GM12878 (cell line): ENCODE measurements around the gene PHF20. TPM values are rescaled to one million over a fixed set of nuclear protein-coding genes. Genes with fewer than 3 reads are reported as not detected.

Experiments
- ATAC-seq: fragments of 200-7000 bp; cut with Tn5 transposase; 3 replicates; pipeline ENCODE4 v1.9.1; 2020; ENCODE audit warnings: mild to moderate bottlenecking, moderate library complexity
- BruUV-seq: library from RNA; stranded (reverse); fragments of 400-500 nt; replicated peaks from 2 replicates; lab custom pipeline; 2021; lab: Mats Ljungman, UMichigan
- CTCF ChIA-PET: fragments of 300-600 bp; sonication (Branson Sonifier 250); formaldehyde crosslinking; extraction: SDS; loops from one replicate; lab custom pipeline; 2021; ENCODE audit warnings: inconsistent platforms; lab: Yijun Ruan, JAX
- POLR2A ChIA-PET: fragments of 350-600 bp; formaldehyde crosslinking; extraction: SDS; loops from one replicate; lab custom pipeline; 2021; ENCODE audit warnings: inconsistent platforms; lab: Charles Lee
- RAD21 ChIA-PET: fragments of 300-600 bp; sonication (Branson Sonifier 250); formaldehyde crosslinking; loops from one replicate; lab custom pipeline; 2023; ENCODE audit warnings: antibody characterized with exemption; ENCODE audit not compliant: unreplicated experiment; lab: Charles Lee
- SMC1A ChIA-PET: fragments of 300-600 bp; sonication (Branson Sonifier 250); formaldehyde crosslinking; loops from one replicate; lab custom pipeline; 2023; ENCODE audit not compliant: unreplicated experiment, uncharacterized antibody; lab: Charles Lee
- DNase-seq: peaks from one replicate; pipeline ENCODE4 v3.0.0-alpha.2; 2011; ENCODE audit warnings: low read depth, low spot score
- FAIRE-seq: peaks from 3 replicates; lab custom pipeline; 2011; peaks lifted over from hg19 to GRCh38; lab: Jason Lieb, UNC
- H2AFZ ChIP-seq: 2 replicates; pipeline ENCODE4 v1.6.0; 2011; ENCODE audit warnings: low read depth, low read length, control low read depth; ENCODE audit not compliant: control insufficient read depth
- H3K27ac ChIP-seq: 2 replicates; pipeline ENCODE4 v1.5.1; 2011; ENCODE audit warnings: control low read depth; ENCODE audit not compliant: control insufficient read depth, insufficient read depth
- H3K27me3 ChIP-seq, 2 experiments: replicated peaks in 1 of 2; 2 replicates each; pipeline versions ENCODE4 v1.6.0 to v1.6.1; 2011; ENCODE audit warnings: low read length in 1 of 2; ENCODE audit not compliant: control insufficient read depth in 2 of 2, insufficient read depth in 2 of 2
- H3K36me3 ChIP-seq, 2 experiments: 2 replicates each; pipeline ENCODE4 v1.5.1; 2011; ENCODE audit warnings: low read length in 1 of 2; ENCODE audit not compliant: control insufficient read depth in 2 of 2, insufficient read depth in 2 of 2
- H3K4me1 ChIP-seq: 2 replicates; pipeline ENCODE4 v1.6.1; 2011; ENCODE audit warnings: mild to moderate bottlenecking, low read length, moderate library complexity, mixed read lengths; ENCODE audit not compliant: control insufficient read depth, insufficient read depth
- H3K4me2 ChIP-seq: 2 replicates; pipeline ENCODE4 v1.6.0; 2011; ENCODE audit warnings: control low read depth; ENCODE audit not compliant: control insufficient read depth, insufficient read depth
- H3K4me3 ChIP-seq: fragments of 200-600 bp; sonication (generic); 2 replicates; pipeline ENCODE4 v1.5.1; 2016
- H3K79me2 ChIP-seq: 2 replicates; pipeline ENCODE4 v1.6.0; 2011; ENCODE audit warnings: low read length; ENCODE audit not compliant: control insufficient read depth, insufficient read depth
- H3K9ac ChIP-seq: 2 replicates; pipeline ENCODE4 v1.8.0; 2011; ENCODE audit warnings: low read length, control low read depth, mixed read lengths; ENCODE audit not compliant: control insufficient read depth, insufficient read depth
- H3K9me3 ChIP-seq: replicated peaks from 3 replicates; pipeline ENCODE4 v1.5.1; 2011; ENCODE audit warnings: mild to moderate bottlenecking, low read length; ENCODE audit not compliant: control insufficient read depth, insufficient read depth
- H4K20me1 ChIP-seq: 2 replicates; pipeline ENCODE4 v1.6.0; 2011; ENCODE audit not compliant: control insufficient read depth, insufficient read depth
- BCL11A ChIP-seq: IDR thresholded peaks from 2 replicates; pipeline ENCODE4 v1.6.1; 2011; ENCODE audit warnings: low read depth, low read length
- CBX5 ChIP-seq: sonication (generic); IDR thresholded peaks from 2 replicates; pipeline ENCODE4 v1.6.1; 2016; ENCODE audit warnings: low read depth, moderate library complexity, mild to moderate bottlenecking, inconsistent platforms
- CHD1 ChIP-seq: IDR thresholded peaks from 2 replicates; pipeline ENCODE4 v1.6.1; 2012; ENCODE audit warnings: low read depth, low read length, improper control_type of control experiment
- FOS ChIP-seq: IDR thresholded peaks from 3 replicates; pipeline ENCODE4 v1.6.1; 2011; ENCODE audit warnings: borderline replicate concordance; ENCODE audit not compliant: insufficient read length; ENCODE audit errors: extremely low read depth
- MXI1 ChIP-seq: fragments of 150-350 bp; IDR thresholded peaks from 2 replicates; pipeline ENCODE4 v1.6.1; 2011; ENCODE audit warnings: low read depth, mild to moderate bottlenecking, inconsistent platforms, low read length, improper control_type of control experiment
- NFXL1 ChIP-seq: fragments of 450-650 bp; IDR thresholded peaks from 2 replicates; pipeline ENCODE4 v1.6.1; 2017; ENCODE audit warnings: antibody characterized with exemption, mild to moderate bottlenecking, borderline replicate concordance
- RAD21 ChIP-seq: IDR thresholded peaks from 2 replicates; pipeline ENCODE4 v1.6.1; 2011; ENCODE audit warnings: mild to moderate bottlenecking, low read depth, low read length, moderate library complexity; ENCODE audit not compliant: insufficient read depth
- SMAD1 ChIP-seq: fragments of 450-650 bp; IDR thresholded peaks from 2 replicates; pipeline ENCODE4 v1.6.1; 2018; ENCODE audit warnings: mild to moderate bottlenecking, low read depth; ENCODE audit not compliant: partially characterized antibody
- SMC3 ChIP-seq: IDR thresholded peaks from 2 replicates; pipeline ENCODE4 v1.6.1; 2011; ENCODE audit warnings: low read length, improper control_type of control experiment, borderline replicate concordance
- SP1 ChIP-seq: IDR thresholded peaks from one replicate; pipeline ENCODE4 v1.6.1; 2011; ENCODE audit warnings: low read depth, low read length
- SRF ChIP-seq, 2 experiments: IDR thresholded peaks; 2 replicates each; pipeline ENCODE4 v1.6.1; 2011; ENCODE audit warnings: low read depth in 2 of 2, low read length in 2 of 2, mild to moderate bottlenecking in 1 of 2, moderate library complexity in 1 of 2
- TCF3 ChIP-seq: IDR thresholded peaks from 2 replicates; pipeline ENCODE4 v1.6.1; 2012; ENCODE audit warnings: low read depth, mild to moderate bottlenecking, low read length, borderline replicate concordance; ENCODE audit not compliant: insufficient read depth
- ZBED1 ChIP-seq: IDR thresholded peaks from 2 replicates; pipeline ENCODE4 v1.6.1; 2016; ENCODE audit warnings: borderline replicate concordance
- ZNF622 ChIP-seq: fragments of 450-650 bp; IDR thresholded peaks from 2 replicates; pipeline ENCODE4 v1.6.1; 2017; ENCODE audit warnings: mild to moderate bottlenecking, inconsistent platforms
- ZSCAN29 ChIP-seq: fragments of 450-650 bp; IDR thresholded peaks from 2 replicates; pipeline ENCODE4 v1.6.1; 2017; ENCODE audit warnings: mild to moderate bottlenecking, moderate library complexity
- WGBS: methylation state at CpG from one replicate; pipeline ENCODE4 v1.1.6; 2016; ENCODE audit warnings: low lambda C conversion rate; ENCODE audit not compliant: insufficient replicate concordance, insufficient coverage; ENCODE audit errors: missing lambda C conversion rate; 5-methylcytosine and 5-hydroxymethylcytosine counted together
- in situ Hi-C: fragments of 300-500 bp; cut with MboI; formaldehyde crosslinking; loops from 9 replicates; pipeline ENCODE4 v1.14.3; 2018; ENCODE audit warnings: mixed read lengths
- intact Hi-C: fragments of 100-400 bp; cut with micrococcal nuclease; formaldehyde crosslinking; loops from one replicate; pipeline ENCODE4 v1.14.2; 2022; ENCODE audit not compliant: unreplicated experiment
- polyA plus RNA-seq, 11 experiments: library from polyadenylated mRNA; depleted of rRNA in 4 of 11; unstranded in 6 of 11; stranded (reverse) in 5 of 11; fragments of >200 nt; fragmentation: Nextera tagmentation in 4 of 11; fragmentation: Illumina TruSeq in 1 of 11; extraction: Ambion mirVana in 4 of 11; extraction: Trizol in 1 of 11; gene quantifications; 1 replicate in 1 of 11; 2 replicates in 10 of 11; pipeline versions ENCODE4 v1.2.1 to v1.2.3, GENCODE V29; 2011 to 2016; ENCODE audit warnings: inconsistent platforms in 2 of 11, missing spikeins in 2 of 11, low read depth in 1 of 11
- total RNA-seq, 4 experiments: library from RNA; depleted of rRNA in 3 of 4; stranded (reverse); fragments of >200 nt in 3 of 4; fragmentation: Illumina TruSeq in 1 of 4; extraction: Trizol in 1 of 4; gene quantifications; 2 replicates each; pipeline versions ENCODE4 v1.2.1 to v1.2.3, GENCODE V29; 2013 to 2021
- TF ChIP-seq, protein P1 (sequence below): fragments of 450-650 bp; IDR thresholded peaks from 2 replicates; pipeline ENCODE4 v1.6.1; 2017; ENCODE audit warnings: borderline replicate concordance
- TF ChIP-seq, protein P2 (sequence below): fragments of 450-650 bp; IDR thresholded peaks from 2 replicates; pipeline ENCODE4 v1.6.1; 2018; ENCODE audit warnings: mild to moderate bottlenecking, low read depth, moderate library complexity; ENCODE audit not compliant: partially characterized antibody
- TF ChIP-seq, protein P3 (sequence below): IDR thresholded peaks from 2 replicates; pipeline ENCODE4 v1.6.1; 2012; ENCODE audit warnings: low read depth, low read length, improper control_type of control experiment

Gene PHF20
- total and polyA plus RNA-seq, 10 of the 15 experiments (the other 5 are each of a cell fraction or from before 2014, with no cell fraction given) = 31.6 to 91.2 (median 46.8) TPM

DNA sequence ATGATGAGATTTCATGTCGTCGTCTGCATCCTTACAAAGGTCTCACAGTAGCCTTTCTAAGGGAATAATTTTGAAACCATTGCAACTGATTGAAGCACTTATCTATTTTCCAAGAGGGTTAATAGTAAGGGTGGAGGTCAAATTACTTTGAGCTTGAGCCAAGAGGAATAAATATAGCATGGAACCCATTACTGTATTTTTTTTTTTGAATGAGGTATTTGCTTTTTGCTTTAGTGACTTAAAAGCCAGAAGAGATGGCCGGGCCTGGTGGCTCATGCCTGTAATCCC is 104.2 kb downstream of the PHF20 start:
- SMC1A ChIA-PET = interaction anchor here (1.4 kb wide), 1 partner anchor 9 kb away, joined by 4 read pairs; no protein-coding TSS in a partner anchor
- BruUV-seq = no TSS peak
- FAIRE-seq = no peak

More for the DNA sequence above, 104.2 kb downstream of the PHF20 start:
- ChIA-PET POLR2A (interaction anchor here (1.0 kb wide), 1 partner anchor 12 kb away, joined by 3 read pairs; no protein-coding TSS in a partner anchor), CTCF (interaction anchor here (1.2 kb wide), 1 partner anchor 9 kb away, joined by 3 read pairs; no protein-coding TSS in a partner anchor), RAD21 (no interaction called here)
- Histone ChIP-seq H3K9me3 (no peaks in the 10 kb centered on the region), H3K27me3 (no peaks in the 10 kb centered on the region), H3K4me2 (no peak overlapping the region), H3K4me3 (no peak overlapping the region), H2AFZ (no peak overlapping the region), H3K9ac (no peak overlapping the region), H3K79me2 (no peaks in the 10 kb centered on the region), H3K27ac (no peak overlapping the region), H3K36me3 (no peaks in the 10 kb centered on the region; a peak in 1 of 4 replicates), H4K20me1 (no peaks in the 10 kb centered on the region), H3K4me1 (no peaks in the 10 kb centered on the region)
- no peak for ATAC-seq
- DNase-seq = no peak
- in situ Hi-C loops = no loop called here
- intact Hi-C loops = no loop called here
- TF ChIP-seq SMC3 = no peak
- TF ChIP-seq BCL11A = no peak
- TF ChIP-seq, protein P1, sequence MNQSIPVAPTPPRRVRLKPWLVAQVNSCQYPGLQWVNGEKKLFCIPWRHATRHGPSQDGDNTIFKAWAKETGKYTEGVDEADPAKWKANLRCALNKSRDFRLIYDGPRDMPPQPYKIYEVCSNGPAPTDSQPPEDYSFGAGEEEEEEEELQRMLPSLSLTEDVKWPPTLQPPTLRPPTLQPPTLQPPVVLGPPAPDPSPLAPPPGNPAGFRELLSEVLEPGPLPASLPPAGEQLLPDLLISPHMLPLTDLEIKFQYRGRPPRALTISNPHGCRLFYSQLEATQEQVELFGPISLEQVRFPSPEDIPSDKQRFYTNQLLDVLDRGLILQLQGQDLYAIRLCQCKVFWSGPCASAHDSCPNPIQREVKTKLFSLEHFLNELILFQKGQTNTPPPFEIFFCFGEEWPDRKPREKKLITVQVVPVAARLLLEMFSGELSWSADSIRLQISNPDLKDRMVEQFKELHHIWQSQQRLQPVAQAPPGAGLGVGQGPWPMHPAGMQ = no peak
- TF ChIP-seq CBX5 = no peak
- TF ChIP-seq SRF (IDR thresholded peaks at IDR 0.05; ENCODE audit: low read depth in 2 of 2, low read length in 2 of 2) = no peak
- no peak for TF ChIP-seq ZSCAN29
- TF ChIP-seq RAD21 = no peak
- TF ChIP-seq SP1 = no peak
- TF ChIP-seq SMAD1 = no peak
- TF ChIP-seq, protein P2, sequence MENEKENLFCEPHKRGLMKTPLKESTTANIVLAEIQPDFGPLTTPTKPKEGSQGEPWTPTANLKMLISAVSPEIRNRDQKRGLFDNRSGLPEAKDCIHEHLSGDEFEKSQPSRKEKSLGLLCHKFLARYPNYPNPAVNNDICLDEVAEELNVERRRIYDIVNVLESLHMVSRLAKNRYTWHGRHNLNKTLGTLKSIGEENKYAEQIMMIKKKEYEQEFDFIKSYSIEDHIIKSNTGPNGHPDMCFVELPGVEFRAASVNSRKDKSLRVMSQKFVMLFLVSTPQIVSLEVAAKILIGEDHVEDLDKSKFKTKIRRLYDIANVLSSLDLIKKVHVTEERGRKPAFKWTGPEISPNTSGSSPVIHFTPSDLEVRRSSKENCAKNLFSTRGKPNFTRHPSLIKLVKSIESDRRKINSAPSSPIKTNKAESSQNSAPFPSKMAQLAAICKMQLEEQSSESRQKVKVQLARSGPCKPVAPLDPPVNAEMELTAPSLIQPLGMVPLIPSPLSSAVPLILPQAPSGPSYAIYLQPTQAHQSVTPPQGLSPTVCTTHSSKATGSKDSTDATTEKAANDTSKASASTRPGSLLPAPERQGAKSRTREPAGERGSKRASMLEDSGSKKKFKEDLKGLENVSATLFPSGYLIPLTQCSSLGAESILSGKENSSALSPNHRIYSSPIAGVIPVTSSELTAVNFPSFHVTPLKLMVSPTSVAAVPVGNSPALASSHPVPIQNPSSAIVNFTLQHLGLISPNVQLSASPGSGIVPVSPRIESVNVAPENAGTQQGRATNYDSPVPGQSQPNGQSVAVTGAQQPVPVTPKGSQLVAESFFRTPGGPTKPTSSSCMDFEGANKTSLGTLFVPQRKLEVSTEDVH = no peak
- no peak for TF ChIP-seq CHD1
- TF ChIP-seq ZNF622 = no peak
- TF ChIP-seq, protein P3, sequence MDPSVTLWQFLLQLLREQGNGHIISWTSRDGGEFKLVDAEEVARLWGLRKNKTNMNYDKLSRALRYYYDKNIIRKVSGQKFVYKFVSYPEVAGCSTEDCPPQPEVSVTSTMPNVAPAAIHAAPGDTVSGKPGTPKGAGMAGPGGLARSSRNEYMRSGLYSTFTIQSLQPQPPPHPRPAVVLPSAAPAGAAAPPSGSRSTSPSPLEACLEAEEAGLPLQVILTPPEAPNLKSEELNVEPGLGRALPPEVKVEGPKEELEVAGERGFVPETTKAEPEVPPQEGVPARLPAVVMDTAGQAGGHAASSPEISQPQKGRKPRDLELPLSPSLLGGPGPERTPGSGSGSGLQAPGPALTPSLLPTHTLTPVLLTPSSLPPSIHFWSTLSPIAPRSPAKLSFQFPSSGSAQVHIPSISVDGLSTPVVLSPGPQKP = no peak
- TF ChIP-seq MXI1 = no peak
- no peak for TF ChIP-seq TCF3
- no peak for TF ChIP-seq FOS
- no peak for TF ChIP-seq NFXL1
- no peak for TF ChIP-seq ZBED1
- WGBS = 100% methylated on average over 3 of the region's 3 CpGs
